Stimulated activated naive B cell treated with anti-CD40 and anti-IgM and Interleukin-4, amounts not matched to agents 10 μg/mL and 1 μg/mL and 100 μg/mL, for 72 hours (primary cell): ENCODE measurements around the gene TMPRSS11A.
A peak's percentile ranks its signal among the peaks of the same experiment; 100 is the strongest.

ENCODE experiments used
- ATAC-seq, 2 donors: fragments of 150-1000 bp; cut with Tn5 transposase; replicated peaks; 2 replicates each; pipeline ENCODE4 v1.10.0; 2021; ENCODE audit warnings: moderate library complexity in 1 of 2
- DNase-seq: peaks from one replicate; pipeline ENCODE4 v3.0.0; 2021
- H3K27ac Mint-ChIP-seq: one replicate; pipeline ENCODE4 v1.8.0; 2022; ENCODE audit warnings: mild to moderate bottlenecking, mixed read lengths
- H3K27me3 Mint-ChIP-seq, 2 donors: one replicate each; pipeline ENCODE4 v1.8.0; 2022; ENCODE audit warnings: mixed read lengths in 2 of 2
- H3K36me3 Mint-ChIP-seq, 2 donors: one replicate each; pipeline ENCODE4 v1.8.0; 2022; ENCODE audit warnings: mixed read lengths in 2 of 2, mild to moderate bottlenecking in 1 of 2
- H3K4me1 Mint-ChIP-seq, 2 donors: one replicate each; pipeline ENCODE4 v1.8.0; 2022; ENCODE audit warnings: mixed read lengths in 2 of 2, mild to moderate bottlenecking in 1 of 2
- H3K4me3 Mint-ChIP-seq, 2 donors: one replicate each; pipeline ENCODE4 v1.8.0; 2022; ENCODE audit warnings: mild to moderate bottlenecking in 2 of 2, mixed read lengths in 2 of 2, moderate library complexity in 1 of 2
- H3K9me3 Mint-ChIP-seq, 2 donors: one replicate each; pipeline ENCODE4 v1.8.0; 2022; ENCODE audit warnings: mixed read lengths in 2 of 2, mild to moderate bottlenecking in 1 of 2

The TMPRSS11A gene, protein sequence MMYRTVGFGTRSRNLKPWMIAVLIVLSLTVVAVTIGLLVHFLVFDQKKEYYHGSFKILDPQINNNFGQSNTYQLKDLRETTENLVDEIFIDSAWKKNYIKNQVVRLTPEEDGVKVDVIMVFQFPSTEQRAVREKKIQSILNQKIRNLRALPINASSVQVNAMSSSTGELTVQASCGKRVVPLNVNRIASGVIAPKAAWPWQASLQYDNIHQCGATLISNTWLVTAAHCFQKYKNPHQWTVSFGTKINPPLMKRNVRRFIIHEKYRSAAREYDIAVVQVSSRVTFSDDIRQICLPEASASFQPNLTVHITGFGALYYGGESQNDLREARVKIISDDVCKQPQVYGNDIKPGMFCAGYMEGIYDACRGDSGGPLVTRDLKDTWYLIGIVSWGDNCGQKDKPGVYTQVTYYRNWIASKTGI

DNA sequence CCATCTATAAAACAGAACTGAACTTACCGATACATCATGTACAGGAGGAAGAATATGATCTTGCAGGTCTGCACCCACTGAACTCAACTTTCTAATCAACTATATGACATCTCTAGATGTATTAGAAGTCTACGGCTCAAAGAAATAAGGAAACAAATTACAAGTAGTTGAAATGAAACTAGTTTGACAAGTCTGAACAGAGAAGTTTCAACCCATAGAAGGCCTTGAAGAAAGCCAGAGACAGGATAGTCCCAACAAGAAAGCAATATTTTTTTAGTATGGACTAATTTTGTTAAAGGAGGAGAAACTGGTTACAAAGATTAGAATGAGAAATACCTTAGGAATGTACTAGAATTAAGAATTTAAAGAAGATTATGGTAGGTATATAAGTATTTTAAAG lies at the start of gene TMPRSS11A:
Gene TMPRSS11A, minus strand, starts transcription at position 138 of the 400 bp plus-strand sequence. Its CDS starts 100 bp downstream, at position 38.
- H3K4me1 Mint-ChIP-seq = no peaks in the 10 kb centered on the region
- peaks cover 3 to 11% of the 10 kb centered on the region in 2 donors for H3K9me3 Mint-ChIP-seq
- no peak for DNase-seq
- H3K27ac Mint-ChIP-seq = no peak within 1 kb of the TSS
- no peaks in the 10 kb centered on the region for H3K36me3 Mint-ChIP-seq
- no peak for ATAC-seq
- no peak within 1 kb of the TSS for H3K4me3 Mint-ChIP-seq
- H3K27me3 Mint-ChIP-seq = no peaks in the 10 kb centered on the region

GRCh38 chr4:68011684-68012083 lies 48.4 kb upstream of the TMPRSS11A start:
- Mint-ChIP-seq H3K36me3 (no peaks in the 10 kb centered on the region), H3K4me3 (no peak overlapping the region), H3K9me3 (peaks cover 0 to 2% of the 10 kb centered on the region in 2 donors), H3K27ac (no peak overlapping the region), H3K4me1 (no peaks in the 10 kb centered on the region), H3K27me3 (no peaks in the 10 kb centered on the region)
- ATAC-seq (no peak), DNase-seq (no peak)

- Mint-ChIP-seq H3K4me3 (no peak overlapping the region), H3K27ac (no peak overlapping the region), H3K4me1 (no peaks in the 10 kb centered on the region), H3K36me3 (no peaks in the 10 kb centered on the region), H3K27me3 (peaks cover 0 to 4% of the 10 kb centered on the region in 2 donors), H3K9me3 (peaks cover 0 to 7% of the 10 kb centered on the region in 2 donors)
- no peak for DNase-seq
- ATAC-seq = no peak
These were observed 39.6 kb upstream of the TMPRSS11A start for GRCh38 chr4:68002906-68003305.

GRCh38 chr4:67996127-67996526 lies 32.8 kb upstream of the TMPRSS11A start:
- no peak for ATAC-seq
- no peaks in the 10 kb centered on the region for H3K36me3 Mint-ChIP-seq
- no peak overlapping the region for H3K27ac Mint-ChIP-seq

DNA sequence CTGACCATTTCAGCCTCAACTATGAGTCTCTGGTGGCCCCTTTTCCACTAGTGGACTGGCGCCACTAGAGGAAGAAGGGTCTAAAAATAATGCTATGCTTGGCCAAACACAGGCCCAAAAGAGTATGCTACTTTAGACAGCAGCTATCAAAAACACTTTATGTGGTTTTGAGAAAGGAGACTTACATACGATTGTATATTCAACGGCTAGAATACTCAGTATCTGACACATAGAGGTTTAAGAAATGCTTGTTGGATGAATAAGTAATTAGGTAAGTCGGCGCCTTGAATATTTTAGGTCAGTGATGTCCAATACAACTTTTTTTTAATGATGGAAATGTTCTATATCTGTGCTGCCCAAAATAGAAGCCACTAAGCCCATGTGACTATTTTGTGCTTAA lies 25.7 kb upstream of the TMPRSS11A start:
- Mint-ChIP-seq H3K36me3 (no peaks in the 10 kb centered on the region), H3K27me3 (peaks cover 0 to 12% of the 10 kb centered on the region in 2 donors), H3K4me3 (no peak overlapping the region), H3K4me1 (no peaks in the 10 kb centered on the region), H3K9me3 (no peaks in the 10 kb centered on the region), H3K27ac (no peak overlapping the region)
- ATAC-seq = no peak
- DNase-seq = no peak

More at GRCh38 chr4:67996127-67996526, 32.8 kb upstream of the TMPRSS11A start:
- Mint-ChIP-seq H3K9me3 (no peaks in the 10 kb centered on the region), H3K4me1 (no peaks in the 10 kb centered on the region), H3K27me3 (no peaks in the 10 kb centered on the region), H3K4me3 (no peak overlapping the region)
- no peak for DNase-seq

GRCh38 chr4:67983333-67983732 lies 20.0 kb upstream of the TMPRSS11A start:
- no peak overlapping the region for H3K27ac Mint-ChIP-seq
- no peak for ATAC-seq
- H3K27me3 Mint-ChIP-seq = peaks cover 7 to 23% of the 10 kb centered on the region in 2 donors
- no peak for DNase-seq
- no peak overlapping the region for H3K4me3 Mint-ChIP-seq
- peaks cover 4 to 5% of the 10 kb centered on the region in 2 donors for H3K9me3 Mint-ChIP-seq
- H3K4me1 Mint-ChIP-seq = no peaks in the 10 kb centered on the region
- peaks cover 0 to 3% of the 10 kb centered on the region in 2 donors for H3K36me3 Mint-ChIP-seq

DNA sequence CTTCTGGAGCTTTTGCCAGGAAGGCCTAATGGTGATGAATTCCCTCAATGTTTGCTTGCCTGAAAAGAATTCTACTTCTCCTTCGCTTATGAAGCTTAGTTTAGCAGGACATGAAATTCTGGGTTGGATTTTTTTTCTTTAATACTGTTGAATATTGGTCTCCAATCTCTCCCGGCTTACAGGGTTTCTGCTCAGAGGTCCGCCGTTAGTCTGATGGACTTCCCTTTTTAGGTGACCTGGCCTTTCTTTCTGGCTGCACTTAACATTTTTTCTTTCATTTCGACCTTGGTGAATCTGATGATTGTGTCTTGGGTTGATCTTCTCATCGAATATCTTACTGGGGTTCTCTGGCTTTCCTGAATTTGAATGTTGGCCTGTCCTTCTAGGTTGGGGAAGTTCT lies 17.2 kb upstream of the TMPRSS11A start:
- no peak overlapping the region for H3K4me3 Mint-ChIP-seq
- H3K4me1 Mint-ChIP-seq = no peaks in the 10 kb centered on the region
- DNase-seq (no peak), ATAC-seq (no peak)
- H3K9me3 Mint-ChIP-seq = peaks cover 7 to 8% of the 10 kb centered on the region in 2 donors
- H3K27ac Mint-ChIP-seq = no peak overlapping the region
- peaks cover 7 to 16% of the 10 kb centered on the region in 2 donors for H3K27me3 Mint-ChIP-seq
- peaks cover 0 to 3% of the 10 kb centered on the region in 2 donors for H3K36me3 Mint-ChIP-seq

DNA sequence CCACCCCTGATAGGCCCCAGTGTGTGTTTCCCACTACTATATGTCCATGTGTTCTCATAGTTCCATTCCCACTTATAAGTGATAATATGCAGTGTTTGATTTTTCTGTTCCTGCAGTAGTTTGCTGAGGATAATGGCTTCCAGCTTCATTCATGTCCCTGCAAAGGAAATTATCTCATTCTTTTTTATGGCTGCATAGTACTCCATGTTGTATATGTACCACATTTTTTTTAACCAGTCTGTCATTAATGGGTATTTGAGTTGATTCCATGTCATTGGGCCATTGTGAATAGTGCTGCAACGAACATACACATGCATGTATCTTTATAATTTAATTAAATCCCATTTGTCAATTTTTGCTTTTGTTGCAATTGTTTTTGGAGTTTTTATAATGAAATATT lies 10.3 kb upstream of the TMPRSS11A start:
- no peaks in the 10 kb centered on the region for H3K27me3 Mint-ChIP-seq
- H3K4me3 Mint-ChIP-seq = no peak overlapping the region
- peaks cover 10 to 13% of the 10 kb centered on the region in 2 donors for H3K9me3 Mint-ChIP-seq
- no peak for ATAC-seq
- no peak overlapping the region for H3K27ac Mint-ChIP-seq
- H3K4me1 Mint-ChIP-seq = no peaks in the 10 kb centered on the region
- peaks cover 0 to 4% of the 10 kb centered on the region in 2 donors for H3K36me3 Mint-ChIP-seq
- no peak for DNase-seq

DNA sequence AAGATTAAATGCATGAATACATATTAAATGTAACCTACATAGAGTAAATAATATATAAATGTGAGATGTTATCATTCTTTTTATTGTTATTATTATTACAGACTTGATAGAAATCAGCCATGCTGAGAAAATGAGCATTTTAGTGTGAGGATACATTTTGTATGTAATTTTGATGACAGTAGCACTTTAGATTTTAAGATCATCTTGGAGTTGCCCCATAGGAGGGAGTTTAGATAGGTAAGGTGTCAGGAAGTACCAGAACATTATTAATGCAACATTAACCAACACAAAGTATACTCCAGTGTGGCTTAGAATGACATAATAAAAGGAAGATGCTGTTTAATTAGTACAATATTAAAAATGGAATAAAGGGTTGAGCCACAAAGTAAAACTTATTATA lies 8.4 kb downstream of the TMPRSS11A start:
- no peaks in the 10 kb centered on the region for H3K36me3 Mint-ChIP-seq
- no peaks in the 10 kb centered on the region for H3K27me3 Mint-ChIP-seq
- H3K27ac Mint-ChIP-seq = no peak overlapping the region
- H3K9me3 Mint-ChIP-seq = peaks cover 7 to 16% of the 10 kb centered on the region in 2 donors
- no peaks in the 10 kb centered on the region for H3K4me1 Mint-ChIP-seq
- H3K4me3 Mint-ChIP-seq = no peak overlapping the region
- DNase-seq (no peak), ATAC-seq (no peak)

GRCh38 chr4:67941074-67941473 lies 22.2 kb downstream of the TMPRSS11A start:
- Mint-ChIP-seq H3K27ac (no peak overlapping the region), H3K36me3 (peaks cover 0 to 2% of the 10 kb centered on the region in 2 donors), H3K27me3 (no peaks in the 10 kb centered on the region), H3K4me3 (no peak overlapping the region), H3K4me1 (no peaks in the 10 kb centered on the region), H3K9me3 (peaks cover 9 to 12% of the 10 kb centered on the region in 2 donors)
- ATAC-seq = no peak
- DNase-seq = no peak

DNA sequence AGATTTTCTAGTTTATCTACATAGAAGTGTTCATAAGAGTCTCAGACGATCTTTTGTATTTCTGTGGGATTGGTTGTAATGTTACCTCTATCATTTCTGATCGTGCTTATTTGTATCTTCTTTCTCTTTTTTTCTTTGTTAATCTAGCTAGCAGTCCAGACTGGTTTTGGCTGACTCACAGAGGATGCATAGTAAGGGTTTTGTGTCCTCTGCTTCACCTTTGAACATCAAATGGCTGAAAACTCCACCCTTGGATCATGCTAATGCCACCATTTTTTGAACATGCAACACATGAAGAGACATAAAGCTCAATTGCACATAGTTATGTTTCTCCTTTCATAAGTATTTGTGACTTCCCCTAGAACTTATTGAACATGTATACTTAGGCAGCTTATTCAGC lies 22.8 kb downstream of the TMPRSS11A start:
- Mint-ChIP-seq H3K27me3 (no peaks in the 10 kb centered on the region), H3K9me3 (peaks cover 9 to 12% of the 10 kb centered on the region in 2 donors), H3K4me3 (no peak overlapping the region), H3K4me1 (no peaks in the 10 kb centered on the region), H3K36me3 (peaks cover 0 to 2% of the 10 kb centered on the region in 2 donors), H3K27ac (no peak overlapping the region)
- DNase-seq (no peak), ATAC-seq (no peak)

DNA sequence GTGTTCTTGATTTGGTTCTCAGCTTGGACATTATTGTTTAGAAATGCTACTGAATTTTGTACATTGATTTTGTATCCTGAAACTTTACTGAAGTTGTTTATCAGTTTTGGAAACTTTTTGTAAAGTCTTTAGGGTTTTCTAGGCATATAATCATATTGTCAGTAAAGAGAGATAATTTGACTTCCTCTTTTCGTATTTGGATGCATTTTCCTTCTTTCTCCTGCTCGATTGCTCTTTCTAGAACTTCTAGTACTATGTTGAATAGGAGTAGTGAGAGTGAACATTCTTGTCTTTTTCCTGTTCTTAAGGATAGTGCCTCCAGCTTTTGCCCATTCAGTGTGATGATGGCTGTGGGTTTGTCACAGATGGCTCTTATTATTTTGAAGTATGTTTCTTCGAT lies 24.1 kb downstream of the TMPRSS11A start:
- no peaks in the 10 kb centered on the region for H3K27me3 Mint-ChIP-seq
- H3K4me1 Mint-ChIP-seq = peaks cover 0 to 2% of the 10 kb centered on the region in 2 donors
- peaks cover 9 to 12% of the 10 kb centered on the region in 2 donors for H3K9me3 Mint-ChIP-seq
- no peak for ATAC-seq
- H3K4me3 Mint-ChIP-seq = no peak overlapping the region
- no peak overlapping the region for H3K27ac Mint-ChIP-seq
- peaks cover 0 to 2% of the 10 kb centered on the region in 2 donors for H3K36me3 Mint-ChIP-seq
- DNase-seq = no peak

DNA sequence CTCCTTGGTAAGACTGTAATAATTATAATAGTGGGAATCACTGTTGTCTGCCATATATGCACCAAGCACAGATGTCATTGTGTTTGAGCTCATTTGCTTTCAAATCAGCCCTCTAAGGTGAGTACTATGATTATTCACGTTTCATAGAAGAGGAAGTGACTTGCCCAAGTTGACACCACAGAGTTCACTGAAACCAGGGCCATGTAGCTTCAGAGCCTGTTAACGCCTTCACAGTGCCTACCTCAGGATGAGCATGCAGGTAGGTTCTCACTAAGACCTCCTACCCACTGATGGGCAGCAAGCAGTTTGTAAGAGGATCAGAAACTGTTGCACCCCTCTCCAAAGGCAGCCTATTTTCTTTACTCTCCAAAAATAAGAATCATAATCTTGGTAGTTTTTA lies 27.4 kb downstream of the TMPRSS11A start:
- peaks cover 9 to 12% of the 10 kb centered on the region in 2 donors for H3K9me3 Mint-ChIP-seq
- ATAC-seq (peak; percentile 63 to 65), DNase-seq (no peak)
- peaks cover 0 to 2% of the 10 kb centered on the region in 2 donors for H3K36me3 Mint-ChIP-seq
- H3K4me3 Mint-ChIP-seq = no peak overlapping the region
- no peaks in the 10 kb centered on the region for H3K27me3 Mint-ChIP-seq
- H3K27ac Mint-ChIP-seq = no peak overlapping the region
- peaks cover 0 to 2% of the 10 kb centered on the region in 2 donors for H3K4me1 Mint-ChIP-seq

- no peak for ATAC-seq
- Mint-ChIP-seq H3K4me3 (no peak overlapping the region), H3K27ac (no peak overlapping the region), H3K4me1 (peaks cover 0 to 2% of the 10 kb centered on the region in 2 donors), H3K9me3 (peaks cover 9 to 12% of the 10 kb centered on the region in 2 donors), H3K27me3 (no peaks in the 10 kb centered on the region), H3K36me3 (peaks cover 0 to 2% of the 10 kb centered on the region in 2 donors)
- DNase-seq = no peak
These were observed 28.7 kb downstream of the TMPRSS11A start for GRCh38 chr4:67934628-67935027.

DNA sequence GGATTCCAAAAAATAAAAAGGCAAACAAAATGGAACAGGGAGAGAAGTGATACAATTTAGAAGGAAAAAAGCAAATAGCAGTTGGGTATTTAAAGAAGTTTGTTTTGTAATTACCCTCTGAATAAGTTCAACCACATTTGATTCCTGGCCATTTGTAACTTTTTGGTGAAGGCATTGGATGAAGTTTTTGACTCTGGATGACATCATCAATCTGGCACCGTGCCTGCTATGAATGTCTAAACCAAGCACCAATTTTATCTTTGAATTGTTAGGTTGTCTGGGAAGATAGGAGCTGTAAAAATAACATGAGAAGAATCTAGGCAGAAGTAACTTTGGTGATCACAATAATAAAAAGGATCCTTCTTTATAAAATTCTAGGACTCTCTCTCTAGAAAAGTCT lies 29.5 kb downstream of the TMPRSS11A start:
- DNase-seq (no peak), ATAC-seq (no peak)
- Mint-ChIP-seq H3K9me3 (peaks cover 6 to 7% of the 10 kb centered on the region in 2 donors), H3K27ac (no peak overlapping the region), H3K27me3 (no peaks in the 10 kb centered on the region), H3K36me3 (no peaks in the 10 kb centered on the region), H3K4me1 (peaks cover 1 to 2% of the 10 kb centered on the region in 2 donors), H3K4me3 (no peak overlapping the region)
